Kidney (tissue), 14 donors: ENCODE data around the gene EDN3. TPM values are rescaled to one million over a fixed set of nuclear protein-coding genes. Genes with fewer than 3 reads are reported as not detected.

ENCODE experiments used
- DNase-seq, 5 donors: peaks; one replicate each; pipeline ENCODE4 v3.0.0-alpha.2; 2013 to 2020
- FAIRE-seq: peaks from 2 replicates; lab custom pipeline; 2012; peaks lifted over from hg19 to GRCh38; lab: Jason Lieb, UNC
- H3K27ac ChIP-seq, 2 donors: one replicate each; pipeline ENCODE4 v1.7.0; 2013; ENCODE audit warnings: low read depth in 2 of 2, low read length in 2 of 2, inconsistent platforms in 1 of 2
- H3K27me3 ChIP-seq: one replicate; pipeline ENCODE4 v1.7.1; 2013; ENCODE audit warnings: low read length, inconsistent platforms; ENCODE audit not compliant: control insufficient read depth, insufficient read depth
- H3K36me3 ChIP-seq, 3 donors: one replicate each; pipeline versions ENCODE4 v1.7.0 to v1.7.1; 2013; ENCODE audit warnings: low read length in 3 of 3, control low read depth in 1 of 3, inconsistent platforms in 1 of 3; ENCODE audit not compliant: insufficient read depth in 3 of 3, control insufficient read depth in 2 of 3
- H3K4me1 ChIP-seq, 3 donors: one replicate each; pipeline versions ENCODE4 v1.7.0 to v1.7.1; 2013; ENCODE audit warnings: low read length in 3 of 3, inconsistent platforms in 1 of 3, low read depth in 1 of 3; ENCODE audit not compliant: control insufficient read depth in 2 of 3, insufficient read depth in 2 of 3
- H3K4me3 ChIP-seq, 3 donors: one replicate each; pipeline versions ENCODE4 v1.7.0 to v1.8.1; 2013; ENCODE audit warnings: low read length in 3 of 3, control low read depth in 1 of 3, inconsistent platforms in 1 of 3
- H3K9ac ChIP-seq, 3 donors: one replicate each; pipeline versions ENCODE4 v1.7.0 to v1.7.1; 2013; ENCODE audit warnings: low read length in 3 of 3, control low read depth in 1 of 3, inconsistent platforms in 1 of 3
- H3K9me3 ChIP-seq, 3 donors: one replicate each; pipeline versions ENCODE4 v1.7.0 to v1.7.1; 2013; ENCODE audit warnings: low read length in 3 of 3, control low read depth in 1 of 3, inconsistent platforms in 1 of 3; ENCODE audit not compliant: control insufficient read depth in 2 of 3, insufficient read depth in 1 of 3
- intact Hi-C: fragments of 100-400 bp; cut with DNase I; formaldehyde crosslinking; loops from one replicate; pipeline ENCODE4 v1.11.1; 2022
- polyA plus RNA-seq: library from polyadenylated mRNA; stranded (reverse); fragments of 350-450 nt; fragmentation: Illumina TruSeq; extraction: RNeasy Lipid Tissue Mini Kit (QIAGEN cat#74804); gene quantifications from one replicate; pipeline ENCODE4 v1.2.3, GENCODE V29; 2014; ENCODE audit warnings: low read depth, low replicate concordance; ENCODE audit not compliant: insufficient read depth
- total RNA-seq: library from RNA; stranded (reverse); fragmentation: NEBNext Ultra II Directional; extraction: Animal tissue kit (Norgen Biotek cat#: 25700); gene quantifications from one replicate; pipeline ENCODE4 v1.2.1, GENCODE V29; 2021
- TF ChIP-seq, protein P1 (sequence below): IDR thresholded peaks from 3 replicates; pipeline ENCODE4 v1.5.1; 2012; ENCODE audit warnings: mild to moderate bottlenecking, moderate library complexity, borderline replicate concordance; ENCODE audit not compliant: insufficient read depth; ENCODE audit errors: extremely low read depth
- donor health status: control.
- donor health status: control.
- donor health status: control.
- donor health status: control.
- donor health status: control.
- donor health status: DM: yes; HTN: yes; CAD: no.
- donor health status: Normal renal cell carcinoma (clear cell type).

Gene EDN3
- total and polyA plus RNA-seq, 2 donors from 2014 or later, result 0.19 TPM; not detected in 1

GRCh38 chr20:59359906-59360725, 59.7 kb downstream of the EDN3 start:
- peaks cover 0 to 3% (median 0%) of the 10 kb centered on the region in 3 donors for H3K4me1 ChIP-seq
- no peaks in the 10 kb centered on the region for H3K9me3 ChIP-seq
- H3K4me3 ChIP-seq, result no peak overlapping the region
- no peak for FAIRE-seq
- intact Hi-C loops, result no loop called here
- no peak overlapping the region for H3K9ac ChIP-seq
- no peak overlapping the region for H3K27ac ChIP-seq
- TF ChIP-seq, protein P1, sequence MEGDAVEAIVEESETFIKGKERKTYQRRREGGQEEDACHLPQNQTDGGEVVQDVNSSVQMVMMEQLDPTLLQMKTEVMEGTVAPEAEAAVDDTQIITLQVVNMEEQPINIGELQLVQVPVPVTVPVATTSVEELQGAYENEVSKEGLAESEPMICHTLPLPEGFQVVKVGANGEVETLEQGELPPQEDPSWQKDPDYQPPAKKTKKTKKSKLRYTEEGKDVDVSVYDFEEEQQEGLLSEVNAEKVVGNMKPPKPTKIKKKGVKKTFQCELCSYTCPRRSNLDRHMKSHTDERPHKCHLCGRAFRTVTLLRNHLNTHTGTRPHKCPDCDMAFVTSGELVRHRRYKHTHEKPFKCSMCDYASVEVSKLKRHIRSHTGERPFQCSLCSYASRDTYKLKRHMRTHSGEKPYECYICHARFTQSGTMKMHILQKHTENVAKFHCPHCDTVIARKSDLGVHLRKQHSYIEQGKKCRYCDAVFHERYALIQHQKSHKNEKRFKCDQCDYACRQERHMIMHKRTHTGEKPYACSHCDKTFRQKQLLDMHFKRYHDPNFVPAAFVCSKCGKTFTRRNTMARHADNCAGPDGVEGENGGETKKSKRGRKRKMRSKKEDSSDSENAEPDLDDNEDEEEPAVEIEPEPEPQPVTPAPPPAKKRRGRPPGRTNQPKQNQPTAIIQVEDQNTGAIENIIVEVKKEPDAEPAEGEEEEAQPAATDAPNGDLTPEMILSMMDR, result no peak
- no peaks in the 10 kb centered on the region for H3K27me3 ChIP-seq
- H3K36me3 ChIP-seq, result no peaks in the 10 kb centered on the region
- peak in 2 of 5 donors; percentile 29 to 37 for DNase-seq

- DNase-seq (no peak), FAIRE-seq (no peak)
- H3K27ac ChIP-seq, result no peak overlapping the region
- peaks cover 0 to 3% (median 0%) of the 10 kb centered on the region in 3 donors for H3K4me1 ChIP-seq
- no peaks in the 10 kb centered on the region for H3K36me3 ChIP-seq
- H3K9me3 ChIP-seq, result no peaks in the 10 kb centered on the region
- H3K9ac ChIP-seq, result no peak overlapping the region
- TF ChIP-seq, protein P1, result no peak
- H3K27me3 ChIP-seq, result no peaks in the 10 kb centered on the region
- intact Hi-C loops, result no loop called here
- no peak overlapping the region for H3K4me3 ChIP-seq
These were observed 60.5 kb downstream of the EDN3 start for GRCh38 chr20:59360934-59361333.

GRCh38 chr20:59361411-59361810, 61.0 kb downstream of the EDN3 start:
- H3K27me3 ChIP-seq, result no peaks in the 10 kb centered on the region
- DNase-seq (no peak), FAIRE-seq (no peak)
- no peak overlapping the region for H3K4me3 ChIP-seq
- peaks cover 0 to 3% (median 0%) of the 10 kb centered on the region in 3 donors for H3K4me1 ChIP-seq
- intact Hi-C loops, result no loop called here
- H3K27ac ChIP-seq, result no peak overlapping the region
- H3K9ac ChIP-seq, result no peak overlapping the region
- no peaks in the 10 kb centered on the region for H3K9me3 ChIP-seq
- TF ChIP-seq, protein P1, result no peak
- H3K36me3 ChIP-seq, result no peaks in the 10 kb centered on the region
